GM23338 (cell line): ENCODE results near the gene MYOD1. TPM values are rescaled to one million over a fixed set of nuclear protein-coding genes. Genes with fewer than 3 reads are reported as not detected.

ENCODE experiments used
- ATAC-seq: fragments of 200-7000 bp; cut with Tn5 transposase; 3 replicates; pipeline ENCODE4 v1.9.1; 2020
- DNase-seq: peaks from one replicate; pipeline ENCODE4 v3.0.0-alpha.2; 2015; ENCODE audit warnings: low spot score
- H2AFZ ChIP-seq: fragments of 200-600 bp; sonication (generic); 2 replicates; pipeline ENCODE4 v1.8.0; 2016; ENCODE audit warnings: antibody characterized with exemption, mild to moderate bottlenecking, moderate library complexity
- H3F3A ChIP-seq: fragments of 200-600 bp; sonication (generic); replicated peaks from 2 replicates; pipeline ENCODE4 v1.8.0; 2017; ENCODE audit warnings: antibody characterized with exemption, mixed run types, low read depth
- H3K27ac ChIP-seq: fragments of 200-600 bp; sonication (generic); 2 replicates; pipeline ENCODE4 v1.6.1; 2016; ENCODE audit warnings: low read depth
- H3K27me3 ChIP-seq: fragments of 200-600 bp; sonication (generic); 2 replicates; pipeline ENCODE4 v1.8.0; 2016; ENCODE audit warnings: mild to moderate bottlenecking, mixed run types, moderate library complexity; ENCODE audit not compliant: insufficient read depth
- H3K36me3 ChIP-seq: fragments of 200-600 bp; sonication (generic); 2 replicates; pipeline ENCODE4 v1.8.0; 2016; ENCODE audit warnings: mild to moderate bottlenecking; ENCODE audit not compliant: insufficient read depth
- H3K4me1 ChIP-seq: fragments of 200-600 bp; sonication (generic); 2 replicates; pipeline ENCODE4 v1.8.0; 2016; ENCODE audit warnings: mild to moderate bottlenecking, moderate library complexity; ENCODE audit not compliant: insufficient read depth
- H3K4me2 ChIP-seq: fragments of 200-600 bp; sonication (generic); 2 replicates; pipeline ENCODE4 v1.7.1; 2017; ENCODE audit warnings: mixed run types
- H3K4me3 ChIP-seq: fragments of 200-600 bp; sonication (generic); 2 replicates; pipeline ENCODE4 v1.6.1; 2016; ENCODE audit warnings: mixed run types
- H3K79me2 ChIP-seq: fragments of 200-600 bp; sonication (generic); replicated peaks from 2 replicates; pipeline ENCODE4 v1.8.0; 2017; ENCODE audit warnings: mild to moderate bottlenecking; ENCODE audit not compliant: insufficient read depth
- H3K9me2 ChIP-seq: fragments of 200-600 bp; sonication (generic); 2 replicates; pipeline ENCODE4 v1.8.0; 2017; ENCODE audit not compliant: insufficient read depth
- H4K20me1 ChIP-seq: fragments of 200-600 bp; sonication (generic); replicated peaks from 2 replicates; pipeline ENCODE4 v1.8.0; 2017; ENCODE audit warnings: mild to moderate bottlenecking; ENCODE audit not compliant: insufficient read depth
- H3K27ac Mint-ChIP-seq: 2 replicates; pipeline ENCODE4 v1.8.0; 2020; ENCODE audit warnings: inconsistent platforms, mild to moderate bottlenecking, moderate library complexity, mixed read lengths
- H3K27me3 Mint-ChIP-seq: 3 replicates; pipeline ENCODE4 v1.8.0; 2022; ENCODE audit warnings: low read depth, mild to moderate bottlenecking, moderate library complexity, mixed read lengths, inconsistent platforms; ENCODE audit not compliant: insufficient read depth, poor library complexity
- H3K36me3 Mint-ChIP-seq: 3 replicates; pipeline ENCODE4 v1.8.0; 2021; ENCODE audit warnings: low read depth, mild to moderate bottlenecking, inconsistent platforms, moderate library complexity, mixed read lengths
- H3K4me1 Mint-ChIP-seq: 3 replicates; pipeline ENCODE4 v1.8.0; 2020; ENCODE audit warnings: mild to moderate bottlenecking, inconsistent platforms, mixed read lengths
- H3K4me3 Mint-ChIP-seq: 3 replicates; pipeline ENCODE4 v1.8.0; 2021; ENCODE audit warnings: moderate library complexity, mild to moderate bottlenecking, inconsistent platforms, mixed read lengths
- H3K9me3 Mint-ChIP-seq: 3 replicates; pipeline ENCODE4 v1.8.0; 2020; ENCODE audit warnings: moderate library complexity, mild to moderate bottlenecking, inconsistent platforms, mixed read lengths
- CREB1 ChIP-seq: fragments of 250-450 bp; sonication (Bioruptor Pico); IDR thresholded peaks from 2 replicates; pipeline ENCODE4 v1.5.0; 2020; ENCODE audit warnings: low read depth, mild to moderate bottlenecking, moderate library complexity
- ETS1 ChIP-seq: IDR thresholded peaks from 2 replicates; pipeline ENCODE4 v1.6.1; 2016; ENCODE audit warnings: antibody characterized with exemption
- EZH2phosphoT487 ChIP-seq: fragments of 200-600 bp; sonication (generic); IDR thresholded peaks from one replicate; pipeline ENCODE4 v1.8.1; 2018; ENCODE audit warnings: antibody characterized with exemption; ENCODE audit not compliant: unreplicated experiment
- NANOG ChIP-seq: IDR thresholded peaks from 2 replicates; pipeline ENCODE4 v1.6.1; 2016; ENCODE audit warnings: antibody characterized with exemption, borderline replicate concordance
- POLR2AphosphoS5 ChIP-seq: IDR thresholded peaks from 2 replicates; pipeline ENCODE4 v1.6.1; 2016; ENCODE audit warnings: antibody characterized with exemption, low read depth
- REST ChIP-seq: IDR thresholded peaks from one replicate; pipeline ENCODE4 v1.6.1; 2018; ENCODE audit warnings: antibody characterized with exemption; ENCODE audit not compliant: unreplicated experiment
- STAT1 ChIP-seq: IDR thresholded peaks from one replicate; pipeline ENCODE4 v1.6.1; 2016; ENCODE audit warnings: antibody characterized with exemption; ENCODE audit not compliant: unreplicated experiment
- ZNF114 ChIP-seq: fragments of 250-450 bp; sonication (Bioruptor Pico); IDR thresholded peaks from 2 replicates; pipeline ENCODE4 v1.5.0; 2020; ENCODE audit warnings: mild to moderate bottlenecking, moderate library complexity
- ZNF462 ChIP-seq: fragments of 250-450 bp; sonication (Bioruptor Pico); IDR thresholded peaks from 2 replicates; pipeline ENCODE4 v1.5.0; 2020; ENCODE audit warnings: mild to moderate bottlenecking, moderate library complexity
- polyA plus RNA-seq: library from polyadenylated mRNA; unstranded; fragments of >200 nt; fragmentation: Nextera tagmentation; extraction: Ambion mirVana; gene quantifications from 2 replicates; pipeline ENCODE4 v1.2.1, GENCODE V29; 2016
- total RNA-seq: library from RNA; depleted of rRNA; stranded (reverse); fragments of >200 nt; shearing (Covaris generic); gene quantifications from 2 replicates; pipeline ENCODE4 v1.2.3, GENCODE V29; 2014
- TF ChIP-seq, protein P1 (sequence below), 2 experiments: fragments of 200-600 bp in 1 of 2; sonication (generic) in 1 of 2; conservative IDR thresholded peaks; 2 replicates each; pipeline versions ENCODE4 v1.5.1 to v1.6.1; 2016 to 2017; ENCODE audit warnings: antibody characterized with exemption in 2 of 2, low read depth in 2 of 2, mild to moderate bottlenecking in 2 of 2, moderate library complexity in 1 of 2

The MYOD1 gene
- total and polyA plus RNA-seq, 2 experiments from 2014 or later, result not detected

GRCh38 chr11:17746096-17746495, 26.7 kb downstream of the MYOD1 start:
- H3K27ac Mint-ChIP-seq, result no peak overlapping the region

More at GRCh38 chr11:17746096-17746495, 26.7 kb downstream of the MYOD1 start:
- H3K4me2 ChIP-seq, result no peak overlapping the region
- H3K4me3 ChIP-seq, result no peak overlapping the region
- no peaks in the 10 kb centered on the region for H3K36me3 ChIP-seq
- H3K9me2 ChIP-seq, result no peaks in the 10 kb centered on the region
- Mint-ChIP-seq H3K9me3 (no peaks in the 10 kb centered on the region), H3K4me1 (no peaks in the 10 kb centered on the region), H3K27me3 (peaks cover 13% of the 10 kb centered on the region), H3K4me3 (no peak overlapping the region), H3K36me3 (no peaks in the 10 kb centered on the region)
- H3K4me1 ChIP-seq, result no peaks in the 10 kb centered on the region
- H2AFZ ChIP-seq, result no peak overlapping the region
- no peak for ATAC-seq
- H3F3A ChIP-seq, result no peaks in the 10 kb centered on the region
- no peaks in the 10 kb centered on the region for H4K20me1 ChIP-seq
- TF ChIP-seq STAT1 (no peak), CREB1 (no peak), EZH2phosphoT487 (no peak), POLR2AphosphoS5 (no peak), NANOG (no peak), ZNF462 (CRISPR knock-in tag) (no peak), ZNF114 (CRISPR knock-in tag) (no peak), ETS1 (no peak), REST (no peak)
- TF ChIP-seq, protein P1, sequence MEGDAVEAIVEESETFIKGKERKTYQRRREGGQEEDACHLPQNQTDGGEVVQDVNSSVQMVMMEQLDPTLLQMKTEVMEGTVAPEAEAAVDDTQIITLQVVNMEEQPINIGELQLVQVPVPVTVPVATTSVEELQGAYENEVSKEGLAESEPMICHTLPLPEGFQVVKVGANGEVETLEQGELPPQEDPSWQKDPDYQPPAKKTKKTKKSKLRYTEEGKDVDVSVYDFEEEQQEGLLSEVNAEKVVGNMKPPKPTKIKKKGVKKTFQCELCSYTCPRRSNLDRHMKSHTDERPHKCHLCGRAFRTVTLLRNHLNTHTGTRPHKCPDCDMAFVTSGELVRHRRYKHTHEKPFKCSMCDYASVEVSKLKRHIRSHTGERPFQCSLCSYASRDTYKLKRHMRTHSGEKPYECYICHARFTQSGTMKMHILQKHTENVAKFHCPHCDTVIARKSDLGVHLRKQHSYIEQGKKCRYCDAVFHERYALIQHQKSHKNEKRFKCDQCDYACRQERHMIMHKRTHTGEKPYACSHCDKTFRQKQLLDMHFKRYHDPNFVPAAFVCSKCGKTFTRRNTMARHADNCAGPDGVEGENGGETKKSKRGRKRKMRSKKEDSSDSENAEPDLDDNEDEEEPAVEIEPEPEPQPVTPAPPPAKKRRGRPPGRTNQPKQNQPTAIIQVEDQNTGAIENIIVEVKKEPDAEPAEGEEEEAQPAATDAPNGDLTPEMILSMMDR (conservative IDR thresholded peaks at IDR 0.05; ENCODE audit: low read depth in 2 of 2), result no peak
- no peak overlapping the region for H3K27ac ChIP-seq
- no peaks in the 10 kb centered on the region for H3K79me2 ChIP-seq
- DNase-seq, result no peak
- no peaks in the 10 kb centered on the region for H3K27me3 ChIP-seq
